ENCODE measurements around the gene CLEC16A.

CLEC16A gene

DNA sequence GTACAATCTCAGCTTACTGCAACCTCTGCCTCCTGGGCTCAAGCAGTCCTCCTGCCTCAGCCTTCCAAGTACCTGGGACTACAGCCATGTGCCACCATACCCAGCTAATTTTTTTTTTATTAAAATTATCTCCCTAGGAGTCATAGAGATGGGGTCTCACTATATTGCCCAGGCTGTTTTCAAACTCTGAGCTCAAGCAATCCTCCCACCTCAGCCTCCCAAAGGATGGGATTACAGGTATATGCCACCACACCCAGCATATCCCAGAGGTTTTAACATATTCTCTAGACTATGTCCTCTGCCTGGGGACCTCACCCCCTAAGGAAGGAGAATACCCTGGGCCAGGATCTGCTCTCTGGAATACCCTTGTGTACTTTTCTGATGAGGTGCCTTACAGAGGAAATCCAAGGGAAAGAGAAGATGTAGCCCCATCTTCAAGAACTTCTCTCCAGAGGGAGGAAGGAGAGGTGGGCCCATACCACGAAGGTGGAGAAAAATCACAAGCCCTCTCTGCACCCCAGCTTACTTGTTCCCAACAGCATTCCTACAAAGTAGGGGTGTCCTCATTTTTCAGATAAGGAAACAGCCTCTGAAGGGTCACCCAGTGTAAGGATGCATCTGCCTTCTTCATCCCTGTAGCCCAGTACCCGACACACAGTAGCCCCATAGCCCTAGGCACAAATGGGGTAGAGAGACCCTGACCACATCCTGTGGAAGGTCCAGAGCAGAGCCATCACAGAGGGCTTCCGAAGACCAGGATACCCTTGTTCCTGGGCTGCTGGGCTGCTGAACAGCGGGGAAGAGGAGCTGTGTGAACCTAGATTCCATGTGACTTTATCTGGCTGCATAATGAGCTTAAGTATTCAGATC, 160.0 kb downstream of the CLEC16A start:
- DNase-seq, result no peak

DNA sequence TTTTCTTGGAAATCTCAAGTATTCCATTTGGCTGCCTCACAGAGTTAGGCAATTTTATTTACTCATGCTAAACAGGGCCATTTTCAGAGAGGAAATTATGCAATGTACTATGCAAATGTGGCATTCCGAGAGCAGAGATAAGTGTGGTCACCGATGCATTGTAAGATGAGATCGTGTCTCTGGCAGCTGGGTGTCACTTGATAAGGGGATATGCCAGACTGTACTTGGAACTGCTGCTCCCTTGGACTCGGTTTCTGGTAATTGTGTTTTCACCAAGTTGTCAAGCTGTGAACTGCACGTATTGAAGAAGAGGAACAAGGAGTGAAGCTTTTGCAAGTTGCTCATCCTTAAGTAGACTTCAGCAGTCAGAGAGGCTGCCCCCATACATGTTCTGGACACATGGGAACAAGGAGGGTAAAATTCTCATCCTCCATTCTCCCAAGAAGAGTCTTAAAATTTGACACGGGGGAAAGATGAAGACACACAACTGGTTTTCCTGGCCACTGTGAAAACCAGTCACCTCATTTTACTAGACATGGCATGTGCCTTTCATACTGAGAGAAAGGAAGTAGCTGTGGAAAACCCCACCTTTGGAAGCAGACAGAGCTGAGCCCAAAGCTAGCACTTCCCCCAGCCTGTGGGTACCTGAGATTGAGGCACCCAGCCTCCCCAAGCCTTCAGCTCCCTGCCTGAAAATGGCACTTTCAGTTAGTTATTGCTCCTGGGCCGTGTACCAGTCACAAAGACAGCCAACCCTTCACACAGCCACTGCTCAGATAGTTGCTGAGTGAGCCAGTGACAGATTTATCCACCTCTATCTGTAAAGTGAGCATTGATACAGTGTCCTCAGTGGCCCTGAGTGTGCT, 160.9 kb downstream of the CLEC16A start:
- peak; percentile 71 for DNase-seq

DNA sequence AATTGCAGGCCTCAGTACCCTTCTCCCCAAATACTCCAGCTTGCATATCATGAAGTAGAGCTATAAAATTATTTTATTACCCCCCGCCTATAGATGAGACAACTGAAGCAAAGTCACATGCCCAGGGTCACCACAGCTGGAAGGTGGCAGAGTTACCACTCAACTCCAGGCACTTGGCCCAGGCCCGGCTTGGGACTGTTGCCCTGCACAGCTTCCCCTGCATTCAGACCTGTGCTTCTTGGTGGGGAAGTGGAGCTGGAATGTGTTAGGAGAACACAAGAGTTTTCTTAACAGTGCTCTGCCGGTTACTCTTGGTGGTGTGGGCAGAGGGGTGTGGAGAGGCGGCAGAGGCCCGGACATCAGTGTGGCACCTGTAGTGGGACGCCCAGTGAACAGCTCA, 162.4 kb downstream of the CLEC16A start:
- no peak for DNase-seq

- DNase-seq, result no peak
Observed at GRCh38 chr16:11107780-11108465, 163.6 kb downstream of the CLEC16A start.

GRCh38 chr16:11108466-11108805, 164.1 kb downstream of the CLEC16A start:
- no peak for DNase-seq

DNA sequence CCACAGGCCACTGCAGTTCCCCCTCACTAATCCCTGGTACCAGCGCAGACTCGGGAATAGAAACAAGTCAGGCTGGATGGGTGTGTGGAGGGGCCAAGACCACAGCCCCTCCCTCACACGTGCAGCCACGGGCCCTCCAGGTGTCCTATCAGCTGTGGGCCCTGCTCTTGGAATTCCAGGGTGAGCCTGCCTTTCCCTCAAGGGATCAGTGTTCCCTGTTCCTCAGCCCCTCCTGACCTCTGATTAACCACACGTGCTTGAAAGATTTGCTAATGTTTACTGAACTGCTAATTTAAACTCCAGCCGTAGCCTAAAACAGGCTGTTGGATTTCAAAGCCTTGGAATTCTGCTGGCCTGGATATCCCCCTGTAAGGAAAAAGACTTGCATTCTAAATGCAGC, 165.2 kb downstream of the CLEC16A start:
- DNase-seq, result no peak

- no peak for DNase-seq
Observed at GRCh38 chr16:11111150-11111549, 166.8 kb downstream of the CLEC16A start.

DNA sequence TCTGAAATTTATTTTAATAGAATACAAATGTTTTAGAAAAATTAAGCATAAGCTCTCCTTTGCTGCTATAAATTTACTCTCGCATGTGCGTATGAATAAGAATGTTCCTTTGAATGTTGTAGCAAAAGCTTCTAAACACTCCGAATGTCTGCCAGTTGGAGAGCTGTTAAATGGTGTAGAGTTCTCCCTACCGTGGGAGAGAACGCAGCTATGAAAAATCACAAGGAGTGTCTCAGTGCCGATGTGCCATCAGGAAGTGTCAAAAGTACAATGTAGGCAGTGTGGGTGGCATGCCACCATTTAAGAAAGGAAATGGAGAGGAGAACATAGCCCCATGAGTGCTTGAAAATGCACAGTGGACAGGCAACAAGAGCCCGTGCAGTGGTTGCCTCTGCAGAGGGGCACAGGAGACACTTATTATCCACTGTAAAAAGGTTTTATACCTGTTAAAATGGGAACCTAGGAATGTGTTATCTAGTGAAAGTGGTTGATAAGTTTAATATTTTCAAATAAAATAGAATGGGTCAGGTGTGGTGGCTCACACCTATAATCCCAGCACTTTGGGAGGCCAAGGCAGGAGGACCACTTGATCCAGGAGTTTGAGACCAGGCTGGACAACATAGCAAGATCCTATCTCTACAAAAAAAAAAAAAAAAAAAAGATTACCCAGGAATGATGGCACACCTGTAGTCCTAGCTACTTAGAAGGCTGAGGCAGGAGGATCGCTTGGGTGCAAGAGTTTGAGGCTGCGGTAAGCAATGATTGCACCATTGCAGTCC, 167.7 kb downstream of the CLEC16A start:
- no peak for DNase-seq

DNA sequence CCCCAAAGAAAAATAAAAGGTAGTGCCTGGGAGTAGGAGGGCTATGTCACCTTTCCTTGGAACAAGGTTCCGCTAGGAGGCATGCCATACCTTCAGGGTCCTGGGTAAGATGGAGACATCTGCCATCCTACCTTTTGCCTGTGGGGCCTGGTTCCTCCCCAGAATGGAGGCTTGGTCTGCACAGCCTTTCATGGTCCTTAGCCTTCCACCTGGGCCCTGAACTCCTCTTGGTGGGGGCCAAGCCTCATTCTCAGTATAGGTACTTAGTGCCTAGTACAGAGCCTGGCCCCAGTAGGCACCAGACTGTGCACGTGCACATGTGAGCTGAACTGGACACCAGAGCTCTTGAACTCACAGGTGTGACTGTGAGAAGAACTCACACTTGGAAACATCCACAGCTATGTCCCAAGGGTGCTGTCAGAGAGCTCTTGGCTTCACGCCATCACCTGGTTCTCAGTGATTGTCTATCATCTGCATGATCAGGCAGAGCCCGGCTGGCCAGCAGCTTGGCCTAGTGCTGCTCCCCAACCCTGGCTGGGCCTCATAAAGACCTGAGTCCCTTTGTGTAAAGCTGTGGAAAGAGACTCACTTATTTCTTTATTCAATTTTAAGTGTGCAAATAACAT, 168.5 kb downstream of the CLEC16A start:
- peak; percentile 36 for DNase-seq

DNA sequence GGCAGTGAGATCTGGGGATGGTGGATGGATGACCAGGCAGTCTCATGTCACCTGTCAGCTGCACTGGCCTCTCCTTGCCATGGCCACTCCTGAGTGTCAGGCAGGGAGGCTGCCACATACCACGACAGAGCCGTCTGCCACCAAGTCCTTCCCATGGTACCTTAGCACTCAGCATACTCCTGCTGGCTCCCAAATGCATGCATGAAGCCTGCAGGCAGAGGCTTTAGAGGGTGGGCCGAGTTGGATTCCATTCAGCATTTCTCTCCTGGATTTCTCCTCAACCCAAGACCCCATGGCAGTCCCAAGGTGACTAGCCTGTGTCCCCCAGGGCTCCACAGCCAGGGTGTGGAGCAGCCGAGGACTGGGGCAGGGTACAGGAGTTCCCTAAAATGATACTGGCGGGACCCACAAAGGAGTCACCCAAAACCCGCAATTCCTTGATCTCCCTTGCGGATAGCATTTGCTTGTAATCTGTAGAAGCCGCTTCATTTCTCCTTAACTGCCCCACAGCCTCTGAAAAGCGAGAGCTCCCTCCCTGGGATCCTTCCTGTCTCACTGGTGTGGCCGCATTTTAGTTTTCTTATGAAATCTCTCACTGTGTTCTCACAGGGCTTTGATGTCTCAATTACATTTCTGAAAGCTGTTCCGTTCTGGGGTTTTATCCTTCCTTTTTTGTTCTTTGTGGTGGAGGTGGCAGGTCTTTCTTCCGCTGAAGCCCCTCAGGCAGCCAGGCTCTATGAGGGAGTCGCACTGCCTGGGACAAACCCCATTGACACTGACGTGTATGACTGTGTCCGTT, 170.2 kb downstream of the CLEC16A start:
- DNase-seq, result no peak

DNA sequence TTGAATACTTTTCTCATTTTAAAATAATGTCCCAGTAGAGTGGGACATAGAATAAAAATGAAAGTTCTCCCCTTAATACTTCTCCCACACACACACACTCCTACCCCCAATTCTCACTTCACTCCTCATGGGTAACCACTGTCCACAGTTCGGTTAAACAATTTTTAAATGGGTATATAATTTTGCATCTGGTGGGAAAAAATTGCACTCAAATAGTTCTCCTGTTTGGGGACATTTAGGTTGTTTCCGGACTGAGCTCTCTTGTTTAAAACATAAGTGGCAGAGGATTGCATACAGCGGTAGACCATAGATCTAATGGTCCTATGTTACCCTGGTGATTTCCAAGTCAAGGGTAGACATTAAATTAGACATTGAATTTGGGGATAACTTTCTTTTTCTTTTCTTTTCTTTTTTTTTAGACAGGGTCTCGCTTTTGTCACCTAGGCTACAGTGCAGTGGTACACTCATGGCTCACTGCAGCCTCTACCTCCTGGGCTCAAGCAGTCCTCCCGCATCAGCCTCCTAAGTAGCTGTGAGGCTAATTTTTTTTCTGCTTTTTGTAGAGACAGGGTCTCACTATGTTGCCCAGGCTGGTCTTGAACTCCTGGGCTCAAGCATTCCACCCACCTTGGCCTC, 173.3 kb downstream of the CLEC16A start:
- no peak for DNase-seq

- DNase-seq, result no peak
Observed at GRCh38 chr16:11118479-11118878, 174.1 kb downstream of the CLEC16A start.

DNA sequence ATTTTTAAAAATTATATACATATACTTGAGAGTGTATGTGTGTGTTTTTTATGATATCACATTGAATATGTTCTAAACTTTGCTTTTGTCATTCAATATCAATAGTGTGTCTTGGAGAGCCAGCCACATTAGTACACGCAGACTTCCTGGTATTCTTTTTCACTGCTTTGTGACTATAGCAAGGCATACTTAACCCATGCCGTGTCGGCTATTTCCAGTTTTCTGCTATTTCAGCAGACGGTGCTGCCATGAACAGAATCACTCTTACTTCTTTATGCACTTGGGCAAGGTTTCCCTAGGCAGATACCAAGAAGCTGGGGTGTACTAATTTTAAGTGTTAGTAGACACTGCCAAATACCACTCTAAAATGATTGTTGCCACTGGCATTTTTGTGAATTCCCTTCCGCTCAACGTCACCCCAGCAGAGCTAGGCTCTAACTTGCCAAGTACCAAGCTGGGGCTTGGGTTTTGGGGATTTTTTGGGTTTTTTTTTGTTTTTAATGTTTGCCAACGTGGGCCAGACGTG, 176.8 kb downstream of the CLEC16A start:
- DNase-seq, result no peak

GRCh38 chr16:11121914-11122692, 177.7 kb downstream of the CLEC16A start:
- no peak for DNase-seq

- DNase-seq, result no peak
Observed at GRCh38 chr16:11123666-11124065, 179.3 kb downstream of the CLEC16A start.

DNA sequence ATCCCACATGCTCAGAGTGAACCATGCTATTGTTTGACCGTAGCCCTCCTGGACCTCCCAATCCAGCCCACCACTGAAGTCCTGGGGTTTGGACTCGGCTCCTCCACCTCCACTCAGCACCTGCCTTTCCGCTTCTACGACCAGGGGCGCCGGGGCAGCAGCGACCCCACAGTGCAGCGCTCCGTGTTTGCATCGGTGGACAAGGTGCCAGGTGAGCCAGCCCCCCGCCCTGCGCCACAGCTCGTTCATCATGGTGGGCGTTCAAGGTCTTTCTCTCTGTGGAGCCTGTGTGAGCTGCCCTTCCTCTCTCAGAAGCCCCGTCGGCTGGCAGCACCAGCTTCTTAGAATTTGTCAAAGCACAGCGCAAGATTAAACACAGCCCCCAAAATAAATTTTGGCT, 181.6 kb downstream of the CLEC16A start:
- DNase-seq, result no peak

- no peak for DNase-seq
Observed at GRCh38 chr16:11126399-11127054, 182.2 kb downstream of the CLEC16A start.

DNA sequence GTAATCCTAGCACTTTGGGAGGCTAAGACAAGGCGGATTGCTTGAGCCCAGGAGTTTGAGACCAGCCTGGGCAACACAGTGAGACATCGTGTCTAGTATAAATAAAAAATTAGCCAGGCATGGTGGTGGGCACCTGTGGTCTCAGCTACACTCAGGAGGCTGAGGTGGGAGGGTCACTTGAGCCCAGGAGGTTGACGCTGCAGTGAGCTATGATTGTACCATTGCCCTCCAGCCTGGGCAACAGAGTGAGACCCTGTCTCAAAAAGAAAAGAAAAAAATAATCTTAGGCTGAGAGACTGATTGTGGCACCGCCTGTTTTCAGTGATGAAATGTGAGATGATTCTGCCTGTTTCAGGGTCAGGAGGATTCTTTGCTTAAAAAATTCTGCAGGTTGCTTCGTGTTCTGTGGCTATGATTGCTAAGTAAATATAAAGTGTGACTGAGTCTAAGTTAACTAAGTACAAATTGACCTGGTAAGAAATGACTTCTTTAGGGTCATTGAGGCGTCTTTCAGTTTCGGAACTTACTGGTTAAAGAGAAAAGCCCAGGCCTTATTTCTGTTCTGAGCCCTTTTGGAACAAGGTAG, 183.3 kb downstream of the CLEC16A start:
- DNase-seq, result no peak
